Measurements from ENCODE around the gene MED13. TPM values are rescaled to one million over a fixed set of nuclear protein-coding genes. Genes with fewer than 3 reads are reported as not detected.

Gene MED13
- total and polyA plus RNA-seq, 9 of the 15 experiments (the other 6 are each of a cell fraction or from before 2014, with no cell fraction given): 5.4 to 48.4 (median 28.2) TPM

DNA sequence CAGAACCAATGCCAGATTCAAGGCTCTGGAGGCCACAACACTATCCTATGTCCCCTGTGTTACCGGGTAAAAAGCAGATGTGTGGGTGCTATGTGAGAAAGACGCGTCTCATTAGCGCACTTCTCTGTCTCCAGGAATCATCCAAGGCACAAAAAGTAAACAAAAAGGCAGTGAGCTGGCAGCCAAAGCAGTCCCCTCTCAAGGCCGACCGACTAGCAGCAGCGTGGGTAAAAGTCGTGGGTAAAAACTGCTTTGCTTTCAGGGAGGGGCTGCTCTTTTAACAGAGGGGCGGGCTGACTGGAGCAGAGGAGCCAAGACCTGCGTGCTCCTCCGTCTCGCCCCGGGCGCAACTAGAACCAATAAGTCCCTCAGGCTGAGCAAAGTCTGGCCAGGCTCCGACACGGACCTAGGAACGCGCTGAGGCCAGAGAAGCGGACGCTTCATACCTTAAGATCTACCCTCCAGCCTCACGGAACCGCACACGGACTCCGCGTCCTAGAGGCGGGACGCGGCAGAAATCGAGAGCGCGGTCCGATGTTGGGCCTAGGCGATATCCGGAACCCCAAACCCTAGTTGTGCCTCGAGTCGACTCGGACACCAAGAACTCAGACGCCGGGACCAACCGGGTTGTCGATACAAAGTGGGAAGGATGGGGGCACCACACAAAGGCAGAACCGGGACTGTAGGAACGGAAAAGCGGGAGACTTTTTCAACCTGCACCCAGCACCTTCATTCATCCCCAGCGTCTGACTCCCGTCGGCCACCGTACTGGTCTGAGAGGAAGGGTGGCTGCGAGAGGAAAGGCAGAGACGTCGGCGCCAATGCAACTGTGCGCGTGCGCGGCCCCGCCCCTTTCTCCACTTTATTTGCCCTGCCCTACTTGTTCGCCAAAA lies 137.6 kb downstream of the MED13 start, which contains the start of gene INTS2 (continued):
- no peak for TF ChIP-seq ZNF589 (CRISPR knock-in tag; IDR thresholded peaks at IDR 0.05; ENCODE audit: low read depth)
- no peak for TF ChIP-seq TCF7 (IDR thresholded peaks at IDR 0.05; ENCODE audit: borderline replicate concordance)
- TF ChIP-seq MAFG (tag; conservative IDR thresholded peaks at IDR 0.05): no peak
- no peak for TF ChIP-seq ZNF347 (CRISPR knock-in tag; IDR thresholded peaks at IDR 0.05; ENCODE audit: low read depth)
- TF ChIP-seq, protein P1, sequence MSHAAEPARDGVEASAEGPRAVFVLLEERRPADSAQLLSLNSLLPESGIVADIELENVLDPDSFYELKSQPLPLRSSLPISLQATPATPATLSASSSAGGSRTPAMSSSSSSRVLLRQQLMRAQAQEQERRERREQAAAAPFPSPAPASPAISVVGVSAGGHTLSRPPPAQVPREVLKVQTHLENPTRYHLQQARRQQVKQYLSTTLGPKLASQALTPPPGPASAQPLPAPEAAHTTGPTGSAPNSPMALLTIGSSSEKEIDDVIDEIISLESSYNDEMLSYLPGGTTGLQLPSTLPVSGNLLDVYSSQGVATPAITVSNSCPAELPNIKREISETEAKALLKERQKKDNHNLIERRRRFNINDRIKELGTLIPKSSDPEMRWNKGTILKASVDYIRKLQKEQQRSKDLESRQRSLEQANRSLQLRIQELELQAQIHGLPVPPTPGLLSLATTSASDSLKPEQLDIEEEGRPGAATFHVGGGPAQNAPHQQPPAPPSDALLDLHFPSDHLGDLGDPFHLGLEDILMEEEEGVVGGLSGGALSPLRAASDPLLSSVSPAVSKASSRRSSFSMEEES (CRISPR knock-in tag; IDR thresholded peaks at IDR 0.05): no peak
- no peak for TF ChIP-seq MEF2A (IDR thresholded peaks at IDR 0.05; ENCODE audit: control insufficient read depth, low read depth, low read length)
- peak; percentile 63 for TF ChIP-seq POU5F1 (IDR thresholded peaks at IDR 0.05; ENCODE audit: borderline replicate concordance, low read depth, low read length, partially characterized antibody)
- TF ChIP-seq RBFOX2 (IDR thresholded peaks at IDR 0.05; ENCODE audit: low read depth, low read length): peak; percentile 92
- no peak for TF ChIP-seq ATF4 (CRISPR knock-in tag; IDR thresholded peaks at IDR 0.05)
- TF ChIP-seq EHMT2 (IDR thresholded peaks at IDR 0.05): no peak
- TF ChIP-seq TAL1 (IDR thresholded peaks at IDR 0.05): no peak
- no peak for TF ChIP-seq SRSF3 (IDR thresholded peaks at IDR 0.05; ENCODE audit: insufficient read depth, low read length)
- TF ChIP-seq ZNF384 (IDR thresholded peaks at IDR 0.05; ENCODE audit: low read depth, low read length): no peak
- peak; percentile 82; the same call in 1 of the 2 replicates for TF ChIP-seq SIN3B (IDR thresholded peaks at IDR 0.05; ENCODE audit: low read depth)
- TF ChIP-seq RBM34 (IDR thresholded peaks at IDR 0.05; ENCODE audit: borderline replicate concordance, insufficient read depth, low read length): no peak
- TF ChIP-seq ZSCAN29 (IDR thresholded peaks at IDR 0.05): peak; percentile 65; the same call in 1 of the 2 replicates
- no peak for TF ChIP-seq SMC3 (conservative IDR thresholded peaks at IDR 0.05; ENCODE audit: insufficient read depth, low read depth, low read length)
- no peak for TF ChIP-seq ZNF707 (CRISPR knock-in tag; conservative IDR thresholded peaks at IDR 0.05)
- TF ChIP-seq ZNF398 (CRISPR knock-in tag; IDR thresholded peaks at IDR 0.05): no peak
- peak; percentile 79; the same call in 1 of the 2 replicates for TF ChIP-seq IRF2 (CRISPR knock-in tag; IDR thresholded peaks at IDR 0.05)
- TF ChIP-seq, protein P2, sequence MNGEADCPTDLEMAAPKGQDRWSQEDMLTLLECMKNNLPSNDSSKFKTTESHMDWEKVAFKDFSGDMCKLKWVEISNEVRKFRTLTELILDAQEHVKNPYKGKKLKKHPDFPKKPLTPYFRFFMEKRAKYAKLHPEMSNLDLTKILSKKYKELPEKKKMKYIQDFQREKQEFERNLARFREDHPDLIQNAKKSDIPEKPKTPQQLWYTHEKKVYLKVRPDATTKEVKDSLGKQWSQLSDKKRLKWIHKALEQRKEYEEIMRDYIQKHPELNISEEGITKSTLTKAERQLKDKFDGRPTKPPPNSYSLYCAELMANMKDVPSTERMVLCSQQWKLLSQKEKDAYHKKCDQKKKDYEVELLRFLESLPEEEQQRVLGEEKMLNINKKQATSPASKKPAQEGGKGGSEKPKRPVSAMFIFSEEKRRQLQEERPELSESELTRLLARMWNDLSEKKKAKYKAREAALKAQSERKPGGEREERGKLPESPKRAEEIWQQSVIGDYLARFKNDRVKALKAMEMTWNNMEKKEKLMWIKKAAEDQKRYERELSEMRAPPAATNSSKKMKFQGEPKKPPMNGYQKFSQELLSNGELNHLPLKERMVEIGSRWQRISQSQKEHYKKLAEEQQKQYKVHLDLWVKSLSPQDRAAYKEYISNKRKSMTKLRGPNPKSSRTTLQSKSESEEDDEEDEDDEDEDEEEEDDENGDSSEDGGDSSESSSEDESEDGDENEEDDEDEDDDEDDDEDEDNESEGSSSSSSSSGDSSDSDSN (IDR thresholded peaks at IDR 0.05; ENCODE audit: borderline replicate concordance in 1 of 2, low read depth in 2 of 2, low read length in 2 of 2): peak; percentile 100
